A549 (cell line): ENCODE measurements around the gene TNPO3.

Source experiments
- CHD2 ChIP-seq: fragments of 150-350 bp; IDR thresholded peaks from 2 replicates; pipeline ENCODE4 v1.6.1; 2014; ENCODE audit warnings: low read length; ENCODE audit not compliant: partially characterized antibody
- CTCF ChIP-seq: fragments of >200 bp; sonication (Bioruptor Twin); formaldehyde crosslinking; IDR thresholded peaks from 3 replicates; pipeline ENCODE4 v1.5.1; 2016
- JUNB ChIP-seq: fragments of >200 bp; sonication (Bioruptor Twin); formaldehyde crosslinking; IDR thresholded peaks from 2 replicates; pipeline ENCODE4 v1.6.1; 2016
- MYC ChIP-seq: IDR thresholded peaks from 2 replicates; pipeline ENCODE4 v1.6.1; 2012; ENCODE audit warnings: mild to moderate bottlenecking, inconsistent platforms, low read length, improper control_type of control experiment, borderline replicate concordance
- POLR2A ChIP-seq: IDR thresholded peaks from 2 replicates; pipeline ENCODE4 v1.6.1; 2012; ENCODE audit warnings: mild to moderate bottlenecking, low read length
- POLR2AphosphoS2 ChIP-seq: conservative IDR thresholded peaks from 2 replicates; pipeline ENCODE4 v1.6.1; 2012; ENCODE audit warnings: low read length, improper control_type of control experiment, inconsistent platforms
- RFX5 ChIP-seq: fragments of 450-650 bp; IDR thresholded peaks from 2 replicates; pipeline ENCODE4 v1.7.1; 2014; ENCODE audit warnings: antibody characterized with exemption, mild to moderate bottlenecking, moderate library complexity
- ZNF302 ChIP-seq: fragments of 250-450 bp; sonication (Bioruptor Pico); IDR thresholded peaks from 2 replicates; pipeline ENCODE4 v1.9.0; 2021; ENCODE audit warnings: inconsistent platforms, mild to moderate bottlenecking, moderate library complexity
- ZSCAN20 ChIP-seq: fragments of 250-450 bp; sonication (Bioruptor Pico); IDR thresholded peaks from 2 replicates; pipeline ENCODE4 v1.8.0; 2022; ENCODE audit warnings: mild to moderate bottlenecking, moderate library complexity
- TF ChIP-seq, protein P1 (sequence below): fragments of >200 bp; sonication (Bioruptor Twin); formaldehyde crosslinking; IDR thresholded peaks from 3 replicates; pipeline ENCODE4 v1.6.1; 2016

GRCh38 chr7:129032017-129032416, 22.9 kb downstream of the TNPO3 start:
- TF ChIP-seq POLR2AphosphoS2 (no peak), CTCF (no peak), JUNB (no peak), RFX5 (no peak), POLR2A (no peak), CHD2 (no peak), ZSCAN20 (CRISPR knock-in tag) (no peak), MYC (no peak), ZNF302 (CRISPR knock-in tag) (no peak)
- TF ChIP-seq, protein P1, sequence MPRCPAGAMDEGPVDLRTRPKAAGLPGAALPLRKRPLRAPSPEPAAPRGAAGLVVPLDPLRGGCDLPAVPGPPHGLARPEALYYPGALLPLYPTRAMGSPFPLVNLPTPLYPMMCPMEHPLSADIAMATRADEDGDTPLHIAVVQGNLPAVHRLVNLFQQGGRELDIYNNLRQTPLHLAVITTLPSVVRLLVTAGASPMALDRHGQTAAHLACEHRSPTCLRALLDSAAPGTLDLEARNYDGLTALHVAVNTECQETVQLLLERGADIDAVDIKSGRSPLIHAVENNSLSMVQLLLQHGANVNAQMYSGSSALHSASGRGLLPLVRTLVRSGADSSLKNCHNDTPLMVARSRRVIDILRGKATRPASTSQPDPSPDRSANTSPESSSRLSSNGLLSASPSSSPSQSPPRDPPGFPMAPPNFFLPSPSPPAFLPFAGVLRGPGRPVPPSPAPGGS, result no peak
